Esophagus muscularis mucosa (tissue), 4 donors: ENCODE results near the gene TUBB2B. TPM values are rescaled to one million over a fixed set of nuclear protein-coding genes. Genes with fewer than 3 reads are reported as not detected.

Source experiments
- DNase-seq: peaks from one replicate; pipeline ENCODE4 v3.0.0-alpha.2; 2017; ENCODE audit errors: extremely low spot score
- H3K27ac ChIP-seq, 4 donors: fragments of 200-600 bp; sonication (generic); replicated peaks in 1 of 4; 1 replicate in 3 of 4; 2 replicates in 1 of 4; pipeline ENCODE4 v1.5.1; 2016 to 2019; ENCODE audit warnings: mild to moderate bottlenecking in 1 of 4
- H3K27me3 ChIP-seq, 4 donors: fragments of 200-600 bp; sonication (generic); one replicate each; pipeline versions ENCODE4 v1.5.1 to v1.6.0; 2016 to 2019
- H3K36me3 ChIP-seq, 4 donors: fragments of 200-600 bp; sonication (generic); one replicate each; pipeline ENCODE4 v1.5.1; 2016 to 2019
- H3K4me1 ChIP-seq, 4 donors: fragments of 200-600 bp; sonication (generic); one replicate each; pipeline ENCODE4 v1.5.1; 2016 to 2019
- H3K4me3 ChIP-seq, 4 donors: fragments of 200-600 bp; sonication (generic); 1 replicate in 2 of 4; 2 replicates in 2 of 4; pipeline ENCODE4 v1.5.1; 2016 to 2019; ENCODE audit warnings: mild to moderate bottlenecking in 4 of 4, moderate library complexity in 1 of 4
- H3K9me3 ChIP-seq, 4 donors: fragments of 200-600 bp; sonication (generic); 1 replicate in 3 of 4; 2 replicates in 1 of 4; pipeline ENCODE4 v1.5.1; 2016 to 2019
- CTCF ChIP-seq, 3 experiments: fragments of 200-600 bp in 2 of 3; fragments of 450-650 bp in 1 of 3; sonication (generic) in 2 of 3; IDR thresholded peaks; one replicate each; pipeline ENCODE4 v1.5.1; 2017 to 2019; ENCODE audit warnings: antibody characterized with exemption in 3 of 3, mild to moderate bottlenecking in 2 of 3, moderate library complexity in 1 of 3
- EP300 ChIP-seq: sonication (generic); formaldehyde crosslinking; IDR thresholded peaks from one replicate; pipeline ENCODE4 v1.6.1; 2017; ENCODE audit warnings: antibody characterized with exemption
- POLR2A ChIP-seq: fragments of 450-650 bp; IDR thresholded peaks from one replicate; pipeline ENCODE4 v1.6.1; 2017; ENCODE audit warnings: antibody characterized with exemption, moderate library complexity, mild to moderate bottlenecking, low read depth
- POLR2AphosphoS5 ChIP-seq, 2 donors: sonication (generic); formaldehyde crosslinking; IDR thresholded peaks; one replicate each; pipeline ENCODE4 v1.6.1; 2017; ENCODE audit warnings: antibody characterized with exemption in 2 of 2
- WGBS: methylation state at CpG from one replicate; pipeline ENCODE4 v1.1.5; 2018; 5-methylcytosine and 5-hydroxymethylcytosine counted together
- intact Hi-C: fragments of 100-400 bp; cut with DNase I; formaldehyde crosslinking; loops from one replicate; pipeline ENCODE4 v1.15.1; 2023
- total RNA-seq, 4 donors: library from RNA; depleted of rRNA; stranded (reverse); fragments of >200 nt; gene quantifications; one replicate each; pipeline versions ENCODE4 v1.1.0 to v1.2.1, GENCODE V29; 2016

Gene TUBB2B
- total RNA-seq, 4 donors from 2014 or later = 12.0 to 35.8 (median 20.9) TPM

GRCh38 chr6:3268680-3269079 lies 41.2 kb upstream of the TUBB2B start:
- H3K27ac ChIP-seq = no peak overlapping the region
- peaks cover 40 to 81% (median 71%) of the 10 kb centered on the region in 4 donors for H3K36me3 ChIP-seq
- DNase-seq = no peak
- H3K9me3 ChIP-seq = no peaks in the 10 kb centered on the region
- 88% methylated on average over 11 of the region's 11 CpGs for WGBS
- intact Hi-C loops = no loop called here
- TF ChIP-seq CTCF (IDR thresholded peaks at IDR 0.05) = no peak
- TF ChIP-seq POLR2AphosphoS5 (IDR thresholded peaks at IDR 0.05) = no peak
- peaks cover 0 to 27% (median 24%) of the 10 kb centered on the region in 4 donors for H3K4me1 ChIP-seq
- H3K27me3 ChIP-seq = no peaks in the 10 kb centered on the region
- H3K4me3 ChIP-seq = no peak overlapping the region

GRCh38 chr6:3267162-3267561 lies 39.7 kb upstream of the TUBB2B start:
- WGBS = 90% methylated on average over 5 of the region's 5 CpGs
- no peaks in the 10 kb centered on the region for H3K27me3 ChIP-seq
- TF ChIP-seq POLR2AphosphoS5 (IDR thresholded peaks at IDR 0.05) (no peak), CTCF (IDR thresholded peaks at IDR 0.05) (no peak), POLR2A (no peak), EP300 (no peak)
- intact Hi-C loops = no loop called here
- no peak overlapping the region for H3K4me3 ChIP-seq
- no peak overlapping the region for H3K27ac ChIP-seq
- no peak for DNase-seq
- H3K36me3 ChIP-seq = peaks cover 38 to 75% (median 63%) of the 10 kb centered on the region in 4 donors
- H3K4me1 ChIP-seq = peaks cover 0 to 39% (median 35%) of the 10 kb centered on the region in 4 donors
- no peaks in the 10 kb centered on the region for H3K9me3 ChIP-seq

- peak overlapping the region in 1 of 4 donors; percentile 27 for H3K27ac ChIP-seq
- intact Hi-C loops = no loop called here
- WGBS = 74% methylated on average over 8 of the region's 9 CpGs
- H3K36me3 ChIP-seq = peaks cover 28 to 65% (median 53%) of the 10 kb centered on the region in 4 donors
- no peaks in the 10 kb centered on the region for H3K27me3 ChIP-seq
- H3K4me3 ChIP-seq = no peak overlapping the region
- TF ChIP-seq POLR2AphosphoS5 (IDR thresholded peaks at IDR 0.05) = no peak
- no peak for TF ChIP-seq POLR2A
- TF ChIP-seq EP300 = no peak
- no peak for TF ChIP-seq CTCF (IDR thresholded peaks at IDR 0.05)
- no peaks in the 10 kb centered on the region for H3K9me3 ChIP-seq
- DNase-seq = no peak
- H3K4me1 ChIP-seq = peaks cover 9 to 49% (median 45%) of the 10 kb centered on the region in 4 donors
These were observed 38.7 kb upstream of the TUBB2B start for GRCh38 chr6:3266170-3266569.

- Histone ChIP-seq H3K27me3 (no peaks in the 10 kb centered on the region), H3K9me3 (no peaks in the 10 kb centered on the region), H3K4me1 (peaks cover 14 to 54% (median 50%) of the 10 kb centered on the region in 4 donors), H3K27ac (peak overlapping the region in 3 of 4 donors; percentile 11 to 51 (median 38)), H3K36me3 (peaks cover 25 to 60% (median 48%) of the 10 kb centered on the region in 4 donors), H3K4me3 (no peak overlapping the region)
- TF ChIP-seq POLR2A (no peak), POLR2AphosphoS5 (IDR thresholded peaks at IDR 0.05) (no peak), CTCF (IDR thresholded peaks at IDR 0.05) (no peak), EP300 (no peak)
- no peak for DNase-seq
- WGBS = 46% methylated on average over 9 of the region's 9 CpGs
- intact Hi-C loops = no loop called here
These were observed 38.2 kb upstream of the TUBB2B start for GRCh38 chr6:3265671-3266070.

- peaks cover 25 to 67% (median 62%) of the 10 kb centered on the region in 4 donors for H3K4me1 ChIP-seq
- intact Hi-C loops = no loop called here
- DNase-seq = no peak
- H3K27me3 ChIP-seq = no peaks in the 10 kb centered on the region
- peaks cover 16 to 47% (median 34%) of the 10 kb centered on the region in 4 donors for H3K36me3 ChIP-seq
- TF ChIP-seq POLR2AphosphoS5 (IDR thresholded peaks at IDR 0.05) = no peak
- no peak for TF ChIP-seq POLR2A
- TF ChIP-seq EP300 = no peak
- TF ChIP-seq CTCF (IDR thresholded peaks at IDR 0.05) = no peak
- H3K4me3 ChIP-seq = no peak overlapping the region
- H3K27ac ChIP-seq = no peak overlapping the region
- WGBS = 77% methylated on average over 3 of the region's 3 CpGs
- no peaks in the 10 kb centered on the region for H3K9me3 ChIP-seq
These were observed 36.9 kb upstream of the TUBB2B start for GRCh38 chr6:3264356-3264755.
